OCI-LY3 (cell line): ENCODE measurements around the gene C5orf24.
"Not testable (repeated sequence)": the region's sequence is repeated elsewhere in the genome, so short reads cannot be mapped to it uniquely, and the experiment has no call there.

ENCODE experiments used
- H2AFZ ChIP-seq: fragments of 200-600, 300-600 bp; shearing (Covaris generic); 2 replicates; pipeline ENCODE4 v1.6.0; 2014; ENCODE audit warnings: antibody characterized with exemption, low read depth, low read length
- H3K27ac ChIP-seq: fragments of 200-600, 300-600 bp; sonication (generic); 2 replicates; pipeline ENCODE4 v1.5.1; 2014; ENCODE audit warnings: mild to moderate bottlenecking, low read length, moderate library complexity, mixed read lengths
- H3K27me3 ChIP-seq: fragments of 200-600, 300-600 bp; sonication (generic); 2 replicates; pipeline ENCODE4 v1.6.1; 2014; ENCODE audit warnings: low read depth, low read length, mixed read lengths
- H3K36me3 ChIP-seq: fragments of 200-600, 300-600 bp; sonication (generic); replicated peaks from 2 replicates; pipeline ENCODE3; 2014; ENCODE audit warnings: low read depth, low read length, mixed read lengths
- H3K4me1 ChIP-seq: fragments of 300-600, 200-600 bp; sonication (generic); 2 replicates; pipeline ENCODE4 v1.6.1; 2014; ENCODE audit warnings: low read length, mixed read lengths
- H3K4me2 ChIP-seq: fragments of 200-600, 300-600 bp; sonication (generic); 2 replicates; pipeline ENCODE4 v1.6.1; 2014; ENCODE audit warnings: low read length, mixed read lengths
- H3K4me3 ChIP-seq: fragments of 300-600, 200-600 bp; sonication (generic); 2 replicates; pipeline ENCODE4 v1.5.1; 2014; ENCODE audit warnings: antibody characterized with exemption, mild to moderate bottlenecking, low read length, moderate library complexity
- H3K79me2 ChIP-seq: fragments of 300-600, 200-600 bp; shearing (Covaris generic); 2 replicates; pipeline ENCODE4 v1.6.1; 2014; ENCODE audit warnings: mild to moderate bottlenecking, low read length, mixed read lengths
- H3K9ac ChIP-seq: fragments of 300-600, 200-600 bp; shearing (Covaris generic); 2 replicates; pipeline ENCODE4 v1.6.0; 2014; ENCODE audit warnings: mild to moderate bottlenecking, low read length, moderate library complexity
- H3K9me3 ChIP-seq: fragments of 200-600, 300-600 bp; shearing (Covaris generic); 2 replicates; pipeline ENCODE4 v1.6.1; 2014; ENCODE audit warnings: low read length, mixed read lengths; ENCODE audit not compliant: insufficient read depth
- H4K20me1 ChIP-seq: fragments of 200-600, 300-600 bp; sonication (generic); 2 replicates; pipeline ENCODE4 v1.6.1; 2016; ENCODE audit warnings: low read length, mixed read lengths; ENCODE audit not compliant: insufficient read depth
- EZH2phosphoT487 ChIP-seq: fragments of 200-600 bp; shearing (Covaris generic); IDR thresholded peaks from 2 replicates; pipeline ENCODE4 v1.6.1; 2018; ENCODE audit warnings: antibody characterized with exemption, mixed run types, low read depth
- TF ChIP-seq, protein P1 (sequence below): fragments of 200-600, 300-600 bp; sonication (generic); IDR thresholded peaks from 2 replicates; pipeline ENCODE4 v1.5.1; 2014; ENCODE audit warnings: antibody characterized with exemption, low read length, low read depth

C5orf24 gene

DNA sequence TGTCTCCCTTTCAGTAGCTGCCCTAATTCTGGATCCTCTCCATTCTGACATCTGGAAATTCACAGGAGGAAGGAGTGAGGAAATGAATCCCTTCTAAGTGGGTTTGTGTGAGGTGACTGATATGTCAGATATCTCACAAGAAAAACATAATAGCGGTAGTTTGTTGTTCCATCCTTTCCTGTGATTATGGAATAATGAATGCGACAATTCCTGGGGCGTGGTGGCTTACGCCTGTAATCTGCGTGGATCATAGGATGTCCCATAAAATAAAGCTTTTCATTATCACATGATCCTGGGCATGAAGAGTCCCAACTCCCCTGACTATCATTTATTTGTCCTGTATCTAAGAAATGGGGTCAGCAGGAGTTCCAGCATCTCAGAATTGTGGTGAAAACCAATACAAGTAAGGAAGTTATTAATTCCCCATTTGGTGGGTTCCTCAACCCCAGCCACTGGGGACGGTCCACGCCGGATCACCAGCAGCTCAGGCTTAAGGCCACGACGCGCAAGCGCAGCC is 375 bp upstream of the C5orf24 start:
- no peaks in the 10 kb centered on the region for H3K36me3 ChIP-seq
- H3K27me3 ChIP-seq: no peaks in the 10 kb centered on the region
- H3K9me3 ChIP-seq: no peaks in the 10 kb centered on the region
- H3K4me1 ChIP-seq: peaks cover 12% of the 10 kb centered on the region
- H4K20me1 ChIP-seq: no peaks in the 10 kb centered on the region
- H3K79me2 ChIP-seq: peaks cover 49% of the 10 kb centered on the region
- H3K4me3 ChIP-seq: peak overlapping the region; percentile 85
- TF ChIP-seq, protein P1, sequence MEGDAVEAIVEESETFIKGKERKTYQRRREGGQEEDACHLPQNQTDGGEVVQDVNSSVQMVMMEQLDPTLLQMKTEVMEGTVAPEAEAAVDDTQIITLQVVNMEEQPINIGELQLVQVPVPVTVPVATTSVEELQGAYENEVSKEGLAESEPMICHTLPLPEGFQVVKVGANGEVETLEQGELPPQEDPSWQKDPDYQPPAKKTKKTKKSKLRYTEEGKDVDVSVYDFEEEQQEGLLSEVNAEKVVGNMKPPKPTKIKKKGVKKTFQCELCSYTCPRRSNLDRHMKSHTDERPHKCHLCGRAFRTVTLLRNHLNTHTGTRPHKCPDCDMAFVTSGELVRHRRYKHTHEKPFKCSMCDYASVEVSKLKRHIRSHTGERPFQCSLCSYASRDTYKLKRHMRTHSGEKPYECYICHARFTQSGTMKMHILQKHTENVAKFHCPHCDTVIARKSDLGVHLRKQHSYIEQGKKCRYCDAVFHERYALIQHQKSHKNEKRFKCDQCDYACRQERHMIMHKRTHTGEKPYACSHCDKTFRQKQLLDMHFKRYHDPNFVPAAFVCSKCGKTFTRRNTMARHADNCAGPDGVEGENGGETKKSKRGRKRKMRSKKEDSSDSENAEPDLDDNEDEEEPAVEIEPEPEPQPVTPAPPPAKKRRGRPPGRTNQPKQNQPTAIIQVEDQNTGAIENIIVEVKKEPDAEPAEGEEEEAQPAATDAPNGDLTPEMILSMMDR: no peak
- TF ChIP-seq EZH2phosphoT487: no peak
- peak overlapping the region; percentile 80 for H3K4me2 ChIP-seq
- peak overlapping the region; percentile 38; the same call in 1 of the 2 replicates for H2AFZ ChIP-seq
- peak overlapping the region; percentile 78 for H3K9ac ChIP-seq
- peak overlapping the region; percentile 76 for H3K27ac ChIP-seq

DNA sequence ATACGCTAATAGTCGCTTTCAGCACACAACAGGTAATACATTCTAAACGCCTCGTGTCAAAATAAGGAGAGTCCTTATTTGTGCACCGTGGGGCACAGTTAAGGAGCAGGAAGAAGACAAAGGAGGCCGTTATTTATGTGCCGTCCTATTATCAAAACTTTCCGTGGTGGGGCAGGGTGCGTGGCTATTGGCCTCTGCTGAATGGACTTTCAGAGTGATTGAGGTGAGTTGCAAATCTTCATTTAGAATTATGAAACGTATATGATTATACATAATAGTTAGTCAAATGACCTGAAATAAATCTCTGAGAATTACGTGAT is 833 bp downstream of the C5orf24 start:
- Histone ChIP-seq H3K9me3 (no peaks in the 10 kb centered on the region), H3K4me2 (peak overlapping the region; percentile 71), H3K4me3 (peak overlapping the region; percentile 85), H2AFZ (no peak overlapping the region), H3K27me3 (no peaks in the 10 kb centered on the region), H3K4me1 (peaks cover 12% of the 10 kb centered on the region), H4K20me1 (no peaks in the 10 kb centered on the region), H3K27ac (peak overlapping the region; percentile 76), H3K36me3 (no peaks in the 10 kb centered on the region), H3K9ac (peak overlapping the region; percentile 78), H3K79me2 (peaks cover 59% of the 10 kb centered on the region)
- TF ChIP-seq EZH2phosphoT487: no peak
- TF ChIP-seq, protein P1: no peak

DNA sequence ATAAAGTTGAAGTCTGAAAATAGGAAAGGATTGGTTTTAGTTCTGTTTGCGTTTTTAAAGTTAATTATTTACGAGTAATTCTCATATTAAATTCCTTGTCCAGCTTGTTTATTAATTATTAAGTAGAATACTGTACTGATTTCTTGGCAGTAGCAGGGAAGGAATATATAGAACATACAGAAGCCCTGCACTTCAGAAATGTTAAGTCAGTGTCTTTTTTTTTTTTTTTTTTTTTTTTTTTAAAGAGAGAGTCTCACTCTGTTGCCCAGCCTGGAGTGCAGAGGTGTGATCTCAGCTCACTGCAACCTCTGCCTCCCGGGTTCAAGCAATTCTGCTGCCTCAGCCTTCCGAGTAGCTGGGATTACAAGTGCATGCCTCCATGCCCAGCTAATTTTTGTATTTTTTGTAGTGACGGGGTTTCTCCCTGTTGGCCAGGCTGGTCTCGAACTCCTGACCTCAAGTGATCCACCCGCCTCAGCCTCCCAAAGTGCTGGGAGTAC is 3.7 kb downstream of the C5orf24 start:
- not testable (repeated sequence) for H3K9me3 ChIP-seq, H3K4me2 ChIP-seq, H3K27ac ChIP-seq, H3K27me3 ChIP-seq, H3K36me3 ChIP-seq, H4K20me1 ChIP-seq, H2AFZ ChIP-seq, H3K9ac ChIP-seq, H3K4me3 ChIP-seq
- H3K79me2 ChIP-seq: peaks cover 77% of the 10 kb centered on the region
- H3K4me1 ChIP-seq: peaks cover 12% of the 10 kb centered on the region

DNA sequence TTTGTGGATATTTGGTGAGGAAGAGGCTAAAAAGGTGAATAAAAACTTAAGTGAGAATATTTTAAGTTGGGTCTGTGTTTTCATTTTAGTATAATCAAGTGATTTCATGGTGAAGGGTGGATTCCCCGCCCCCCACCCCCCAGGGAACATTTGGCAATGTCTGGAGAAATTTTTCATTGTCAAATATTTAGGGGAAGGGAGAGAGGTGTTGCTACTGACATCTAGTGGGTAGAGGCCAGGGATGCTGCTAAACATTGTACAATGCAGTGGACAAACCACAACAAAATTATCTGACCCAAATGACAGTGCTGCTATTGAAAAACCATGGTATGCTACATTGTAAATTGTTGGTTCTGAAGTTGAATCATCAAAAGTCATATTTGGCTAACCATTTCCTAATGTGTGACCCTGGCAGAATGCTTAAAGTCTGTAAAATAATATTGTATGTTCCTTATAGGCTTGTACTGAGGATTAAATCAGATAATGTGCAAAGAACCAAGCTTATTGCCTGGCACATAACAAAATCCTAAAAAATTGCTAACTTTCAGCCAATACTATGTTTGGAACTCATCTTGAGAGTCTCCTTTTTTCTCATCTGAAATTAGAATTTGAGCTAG is 5.6 kb downstream of the C5orf24 start:
- H4K20me1 ChIP-seq: no peaks in the 10 kb centered on the region
- H3K27ac ChIP-seq: no peak overlapping the region
- no peak overlapping the region for H2AFZ ChIP-seq
- H3K4me3 ChIP-seq: no peak overlapping the region
- peaks cover 5% of the 10 kb centered on the region; the same call in 1 of the 2 replicates for H3K4me1 ChIP-seq
- TF ChIP-seq EZH2phosphoT487: no peak
- TF ChIP-seq, protein P1: peak; percentile 52
- H3K4me2 ChIP-seq: no peak overlapping the region
- peaks cover 78% of the 10 kb centered on the region for H3K79me2 ChIP-seq
- H3K9me3 ChIP-seq: no peaks in the 10 kb centered on the region
- no peak overlapping the region for H3K9ac ChIP-seq
- no peaks in the 10 kb centered on the region for H3K27me3 ChIP-seq
- peaks cover 10% of the 10 kb centered on the region for H3K36me3 ChIP-seq

DNA sequence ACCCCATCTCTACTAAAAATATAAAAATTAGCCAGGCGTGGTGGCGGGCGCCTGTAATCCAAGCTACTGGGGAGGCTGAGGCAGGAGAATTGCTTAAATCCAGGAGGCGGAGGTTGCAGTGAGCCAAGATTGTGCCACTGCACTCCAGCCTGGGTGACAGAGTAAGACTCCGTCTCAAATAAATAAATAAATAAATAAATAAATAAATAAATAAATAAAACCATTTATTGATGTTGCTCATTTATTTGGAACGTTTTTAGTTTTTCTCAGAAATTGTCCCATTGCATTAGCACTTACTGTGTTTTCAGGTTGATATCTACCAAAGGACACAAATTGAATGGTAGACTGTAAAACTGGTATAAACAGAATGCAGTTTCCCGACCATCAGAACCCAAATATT is 10.7 kb downstream of the C5orf24 start:
- not testable (repeated sequence) for H4K20me1 ChIP-seq, H3K4me2 ChIP-seq, H3K4me1 ChIP-seq, H3K9ac ChIP-seq, H3K27ac ChIP-seq, H2AFZ ChIP-seq, H3K27me3 ChIP-seq, H3K9me3 ChIP-seq, H3K4me3 ChIP-seq
- Histone ChIP-seq H3K79me2 (peaks cover 36% of the 10 kb centered on the region), H3K36me3 (peaks cover 23% of the 10 kb centered on the region)
